K562 (cell line): ENCODE data around the gene DENND5B. TPM values are rescaled to one million over a fixed set of nuclear protein-coding genes. Genes with fewer than 3 reads are reported as not detected.

Experiments
- CBX1 ChIP-seq: sonication (generic); IDR thresholded peaks from 2 replicates; pipeline ENCODE4 v1.6.1; 2016; ENCODE audit warnings: antibody characterized with exemption, low read depth, mild to moderate bottlenecking
- PCBP2 ChIP-seq: fragments of 200-400 bp; formaldehyde crosslinking; IDR thresholded peaks from 2 replicates; pipeline ENCODE4 v1.6.1; 2018; ENCODE audit warnings: low read length, low read depth, mild to moderate bottlenecking, moderate library complexity; ENCODE audit not compliant: poor library complexity, severe bottlenecking
- POLR2G ChIP-seq: fragments of 200-400 bp; formaldehyde crosslinking; IDR thresholded peaks from 2 replicates; pipeline ENCODE4 v1.6.1; 2017; ENCODE audit warnings: low read depth, mild to moderate bottlenecking, antibody characterized with exemption, low read length, moderate library complexity
- TCF3 ChIP-seq: sonication (generic); formaldehyde crosslinking; IDR thresholded peaks from 2 replicates; pipeline ENCODE4 v1.4.0; 2020; ENCODE audit warnings: mild to moderate bottlenecking, missing genetic modification reagents
- ZNF282 ChIP-seq: sonication (generic); formaldehyde crosslinking; IDR thresholded peaks from 2 replicates; pipeline ENCODE4 v1.8.1; 2023; ENCODE audit warnings: missing genetic modification reagents
- polyA plus RNA-seq, 8 experiments: library from polyadenylated mRNA; depleted of rRNA in 4 of 8; stranded (reverse) in 5 of 8; unstranded in 3 of 8; fragments of >200 nt; fragmentation: Nextera tagmentation in 2 of 8; fragmentation: Illumina TruSeq in 1 of 8; extraction: Ambion mirVana in 2 of 8; extraction: Trizol in 1 of 8; gene quantifications; 2 replicates each; pipeline versions ENCODE4 v1.2.1 to v1.2.3, GENCODE V29; 2011 to 2014; ENCODE audit warnings: inconsistent platforms in 1 of 8, missing spikeins in 1 of 8
- total RNA-seq, 7 experiments: library from RNA; depleted of rRNA in 6 of 7; stranded (reverse); fragments of >200 nt in 6 of 7; fragmentation: Illumina TruSeq in 2 of 7; extraction: Trizol in 2 of 7; gene quantifications; 2 replicates each; pipeline versions ENCODE4 v1.2.1 to v1.2.3, GENCODE V29; 2011 to 2021; ENCODE audit warnings: low replicate concordance in 1 of 7
- TF ChIP-seq, protein P1 (sequence below), 2 experiments: fragments of 450-650 bp in 1 of 2; IDR thresholded peaks; 2 replicates each; pipeline ENCODE4 v1.6.1; 2011 to 2017; ENCODE audit warnings: low read depth in 2 of 2, antibody characterized with exemption in 1 of 2, borderline replicate concordance in 1 of 2, low read length in 1 of 2, mild to moderate bottlenecking in 1 of 2, mixed read lengths in 1 of 2; ENCODE audit not compliant: control insufficient read depth in 1 of 2
- TF ChIP-seq, protein P2 (sequence below): sonication (generic); formaldehyde crosslinking; IDR thresholded peaks from 2 replicates; pipeline ENCODE4 v1.8.0; 2022; ENCODE audit warnings: mild to moderate bottlenecking, low read depth, missing genetic modification reagents
- TF ChIP-seq, protein P3 (sequence below): fragments of 200-800 bp; sonication (Bioruptor generic); IDR thresholded peaks from 2 replicates; pipeline ENCODE4 v1.6.1; 2016; ENCODE audit warnings: missing genetic modification characterization, missing compliant biosample characterization
- TF ChIP-seq, protein P4 (sequence below): fragments of 450-650 bp; IDR thresholded peaks from 2 replicates; pipeline ENCODE4 v1.6.1; 2014; ENCODE audit warnings: low read depth, mild to moderate bottlenecking, moderate library complexity, borderline replicate concordance

Gene DENND5B
- total and polyA plus RNA-seq, 9 of the 15 experiments (the other 6 are each of a cell fraction or from before 2014, with no cell fraction given) = 0.99 to 6.0 (median 3.6) TPM

DNA sequence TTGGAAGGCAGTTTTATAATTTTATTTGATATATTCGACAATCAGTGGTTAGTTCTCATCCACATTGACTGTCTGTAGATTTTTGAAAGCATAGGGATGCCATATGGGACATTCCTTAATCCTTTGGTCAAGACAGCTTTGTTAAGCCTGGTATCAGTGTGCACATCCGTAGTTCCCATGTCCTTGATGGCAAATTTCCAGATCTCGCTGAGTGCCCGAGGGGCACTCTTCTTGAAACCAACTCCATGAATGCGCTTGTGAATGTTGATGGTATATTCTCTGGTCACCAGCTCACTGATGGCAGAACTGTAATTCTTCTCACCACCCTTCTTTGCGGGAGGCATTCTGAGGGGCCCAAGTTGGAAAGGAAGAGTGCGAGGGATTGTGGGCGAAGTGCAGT is 6.1 kb upstream of the DENND5B start (continued):
- TF ChIP-seq, protein P1, sequence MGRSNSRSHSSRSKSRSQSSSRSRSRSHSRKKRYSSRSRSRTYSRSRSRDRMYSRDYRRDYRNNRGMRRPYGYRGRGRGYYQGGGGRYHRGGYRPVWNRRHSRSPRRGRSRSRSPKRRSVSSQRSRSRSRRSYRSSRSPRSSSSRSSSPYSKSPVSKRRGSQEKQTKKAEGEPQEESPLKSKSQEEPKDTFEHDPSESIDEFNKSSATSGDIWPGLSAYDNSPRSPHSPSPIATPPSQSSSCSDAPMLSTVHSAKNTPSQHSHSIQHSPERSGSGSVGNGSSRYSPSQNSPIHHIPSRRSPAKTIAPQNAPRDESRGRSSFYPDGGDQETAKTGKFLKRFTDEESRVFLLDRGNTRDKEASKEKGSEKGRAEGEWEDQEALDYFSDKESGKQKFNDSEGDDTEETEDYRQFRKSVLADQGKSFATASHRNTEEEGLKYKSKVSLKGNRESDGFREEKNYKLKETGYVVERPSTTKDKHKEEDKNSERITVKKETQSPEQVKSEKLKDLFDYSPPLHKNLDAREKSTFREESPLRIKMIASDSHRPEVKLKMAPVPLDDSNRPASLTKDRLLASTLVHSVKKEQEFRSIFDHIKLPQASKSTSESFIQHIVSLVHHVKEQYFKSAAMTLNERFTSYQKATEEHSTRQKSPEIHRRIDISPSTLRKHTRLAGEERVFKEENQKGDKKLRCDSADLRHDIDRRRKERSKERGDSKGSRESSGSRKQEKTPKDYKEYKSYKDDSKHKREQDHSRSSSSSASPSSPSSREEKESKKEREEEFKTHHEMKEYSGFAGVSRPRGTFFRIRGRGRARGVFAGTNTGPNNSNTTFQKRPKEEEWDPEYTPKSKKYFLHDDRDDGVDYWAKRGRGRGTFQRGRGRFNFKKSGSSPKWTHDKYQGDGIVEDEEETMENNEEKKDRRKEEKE (IDR thresholded peaks at IDR 0.05; ENCODE audit: borderline replicate concordance in 1 of 2, control insufficient read depth in 1 of 2, low read depth in 2 of 2, low read length in 1 of 2) = no peak
- TF ChIP-seq, protein P2, sequence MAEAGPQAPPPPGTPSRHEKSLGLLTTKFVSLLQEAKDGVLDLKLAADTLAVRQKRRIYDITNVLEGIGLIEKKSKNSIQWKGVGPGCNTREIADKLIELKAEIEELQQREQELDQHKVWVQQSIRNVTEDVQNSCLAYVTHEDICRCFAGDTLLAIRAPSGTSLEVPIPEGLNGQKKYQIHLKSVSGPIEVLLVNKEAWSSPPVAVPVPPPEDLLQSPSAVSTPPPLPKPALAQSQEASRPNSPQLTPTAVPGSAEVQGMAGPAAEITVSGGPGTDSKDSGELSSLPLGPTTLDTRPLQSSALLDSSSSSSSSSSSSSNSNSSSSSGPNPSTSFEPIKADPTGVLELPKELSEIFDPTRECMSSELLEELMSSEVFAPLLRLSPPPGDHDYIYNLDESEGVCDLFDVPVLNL (CRISPR knock-in tag) = no peak
- TF ChIP-seq TCF3 (CRISPR knock-in tag) (no peak), ZNF282 (CRISPR knock-in tag) (no peak), POLR2G (no peak), PCBP2 (no peak), CBX1 (no peak)
- TF ChIP-seq, protein P3, sequence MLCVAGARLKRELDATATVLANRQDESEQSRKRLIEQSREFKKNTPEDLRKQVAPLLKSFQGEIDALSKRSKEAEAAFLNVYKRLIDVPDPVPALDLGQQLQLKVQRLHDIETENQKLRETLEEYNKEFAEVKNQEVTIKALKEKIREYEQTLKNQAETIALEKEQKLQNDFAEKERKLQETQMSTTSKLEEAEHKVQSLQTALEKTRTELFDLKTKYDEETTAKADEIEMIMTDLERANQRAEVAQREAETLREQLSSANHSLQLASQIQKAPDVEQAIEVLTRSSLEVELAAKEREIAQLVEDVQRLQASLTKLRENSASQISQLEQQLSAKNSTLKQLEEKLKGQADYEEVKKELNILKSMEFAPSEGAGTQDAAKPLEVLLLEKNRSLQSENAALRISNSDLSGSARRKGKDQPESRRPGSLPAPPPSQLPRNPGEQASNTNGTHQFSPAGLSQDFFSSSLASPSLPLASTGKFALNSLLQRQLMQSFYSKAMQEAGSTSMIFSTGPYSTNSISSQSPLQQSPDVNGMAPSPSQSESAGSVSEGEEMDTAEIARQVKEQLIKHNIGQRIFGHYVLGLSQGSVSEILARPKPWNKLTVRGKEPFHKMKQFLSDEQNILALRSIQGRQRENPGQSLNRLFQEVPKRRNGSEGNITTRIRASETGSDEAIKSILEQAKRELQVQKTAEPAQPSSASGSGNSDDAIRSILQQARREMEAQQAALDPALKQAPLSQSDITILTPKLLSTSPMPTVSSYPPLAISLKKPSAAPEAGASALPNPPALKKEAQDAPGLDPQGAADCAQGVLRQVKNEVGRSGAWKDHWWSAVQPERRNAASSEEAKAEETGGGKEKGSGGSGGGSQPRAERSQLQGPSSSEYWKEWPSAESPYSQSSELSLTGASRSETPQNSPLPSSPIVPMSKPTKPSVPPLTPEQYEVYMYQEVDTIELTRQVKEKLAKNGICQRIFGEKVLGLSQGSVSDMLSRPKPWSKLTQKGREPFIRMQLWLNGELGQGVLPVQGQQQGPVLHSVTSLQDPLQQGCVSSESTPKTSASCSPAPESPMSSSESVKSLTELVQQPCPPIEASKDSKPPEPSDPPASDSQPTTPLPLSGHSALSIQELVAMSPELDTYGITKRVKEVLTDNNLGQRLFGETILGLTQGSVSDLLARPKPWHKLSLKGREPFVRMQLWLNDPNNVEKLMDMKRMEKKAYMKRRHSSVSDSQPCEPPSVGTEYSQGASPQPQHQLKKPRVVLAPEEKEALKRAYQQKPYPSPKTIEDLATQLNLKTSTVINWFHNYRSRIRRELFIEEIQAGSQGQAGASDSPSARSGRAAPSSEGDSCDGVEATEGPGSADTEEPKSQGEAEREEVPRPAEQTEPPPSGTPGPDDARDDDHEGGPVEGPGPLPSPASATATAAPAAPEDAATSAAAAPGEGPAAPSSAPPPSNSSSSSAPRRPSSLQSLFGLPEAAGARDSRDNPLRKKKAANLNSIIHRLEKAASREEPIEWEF (CRISPR knock-in tag) = no peak
- TF ChIP-seq, protein P4, sequence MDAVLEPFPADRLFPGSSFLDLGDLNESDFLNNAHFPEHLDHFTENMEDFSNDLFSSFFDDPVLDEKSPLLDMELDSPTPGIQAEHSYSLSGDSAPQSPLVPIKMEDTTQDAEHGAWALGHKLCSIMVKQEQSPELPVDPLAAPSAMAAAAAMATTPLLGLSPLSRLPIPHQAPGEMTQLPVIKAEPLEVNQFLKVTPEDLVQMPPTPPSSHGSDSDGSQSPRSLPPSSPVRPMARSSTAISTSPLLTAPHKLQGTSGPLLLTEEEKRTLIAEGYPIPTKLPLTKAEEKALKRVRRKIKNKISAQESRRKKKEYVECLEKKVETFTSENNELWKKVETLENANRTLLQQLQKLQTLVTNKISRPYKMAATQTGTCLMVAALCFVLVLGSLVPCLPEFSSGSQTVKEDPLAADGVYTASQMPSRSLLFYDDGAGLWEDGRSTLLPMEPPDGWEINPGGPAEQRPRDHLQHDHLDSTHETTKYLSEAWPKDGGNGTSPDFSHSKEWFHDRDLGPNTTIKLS = no peak
- TF ChIP-seq, all 486 proteins: peak for 0
